KOPT-K1 (cell line): ENCODE results near the gene MRRF.
"Not testable (repeated sequence)": the region's sequence is repeated elsewhere in the genome, so short reads cannot be mapped to it uniquely, and the experiment has no call there.

ENCODE experiments used
- H3K27ac ChIP-seq: fragments of 200-600 bp; sonication (generic); 2 replicates; pipeline ENCODE4 v1.5.1; 2016; ENCODE audit warnings: antibody characterized with exemption, mild to moderate bottlenecking, low read depth, low read length; ENCODE audit not compliant: poor library complexity, severe bottlenecking
- H3K36me3 ChIP-seq: fragments of 200-600 bp; sonication (generic); 2 replicates; pipeline ENCODE4 v1.5.1; 2017; ENCODE audit warnings: antibody characterized with exemption, mild to moderate bottlenecking, low read length, moderate library complexity; ENCODE audit not compliant: insufficient read depth
- H3K9me3 ChIP-seq: fragments of 200-600 bp; sonication (generic); 2 replicates; pipeline ENCODE4 v1.5.1; 2017; ENCODE audit warnings: antibody characterized with exemption, low read length, mild to moderate bottlenecking; ENCODE audit not compliant: insufficient read depth, poor library complexity, severe bottlenecking

MRRF gene

GRCh38 chr9:122287214-122287720, 22.6 kb downstream of the MRRF start:
- no peak overlapping the region for H3K27ac ChIP-seq
- H3K36me3 ChIP-seq: peaks cover 92% of the 10 kb centered on the region
- no peaks in the 10 kb centered on the region for H3K9me3 ChIP-seq

GRCh38 chr9:122291458-122291857, 26.8 kb downstream of the MRRF start:
- peaks cover 93% of the 10 kb centered on the region for H3K36me3 ChIP-seq
- H3K9me3 ChIP-seq: no peaks in the 10 kb centered on the region
- H3K27ac ChIP-seq: no peak overlapping the region

GRCh38 chr9:122294531-122294930, 29.8 kb downstream of the MRRF start:
- Histone ChIP-seq H3K27ac (no peak overlapping the region), H3K9me3 (no peaks in the 10 kb centered on the region), H3K36me3 (peaks cover 92% of the 10 kb centered on the region)

GRCh38 chr9:122297512-122297911, 32.8 kb downstream of the MRRF start:
- Histone ChIP-seq H3K36me3 (peaks cover 82% of the 10 kb centered on the region), H3K9me3 (no peaks in the 10 kb centered on the region), H3K27ac (no peak overlapping the region)

- H3K27ac ChIP-seq: no peak overlapping the region
- H3K9me3 ChIP-seq: no peaks in the 10 kb centered on the region
- H3K36me3 ChIP-seq: peaks cover 66% of the 10 kb centered on the region
Observed at GRCh38 chr9:122302237-122303093, 37.8 kb downstream of the MRRF start.

- Histone ChIP-seq H3K9me3 (no peaks in the 10 kb centered on the region), H3K27ac (no peak overlapping the region), H3K36me3 (peaks cover 69% of the 10 kb centered on the region)
Observed at GRCh38 chr9:122307061-122307460, 42.4 kb downstream of the MRRF start.

GRCh38 chr9:122307925-122308324, 43.2 kb downstream of the MRRF start:
- H3K27ac ChIP-seq: no peak overlapping the region
- peaks cover 70% of the 10 kb centered on the region for H3K36me3 ChIP-seq
- no peaks in the 10 kb centered on the region for H3K9me3 ChIP-seq

GRCh38 chr9:122309861-122310260, 45.2 kb downstream of the MRRF start:
- no peak overlapping the region for H3K27ac ChIP-seq
- no peaks in the 10 kb centered on the region for H3K9me3 ChIP-seq
- peaks cover 74% of the 10 kb centered on the region for H3K36me3 ChIP-seq

GRCh38 chr9:122314165-122314564, 49.5 kb downstream of the MRRF start:
- Histone ChIP-seq H3K9me3 (no peaks in the 10 kb centered on the region), H3K27ac (no peak overlapping the region), H3K36me3 (peaks cover 66% of the 10 kb centered on the region)

- peaks cover 62% of the 10 kb centered on the region for H3K36me3 ChIP-seq
- H3K9me3 ChIP-seq: no peaks in the 10 kb centered on the region
- no peak overlapping the region for H3K27ac ChIP-seq
Observed at GRCh38 chr9:122315534-122315933, 50.9 kb downstream of the MRRF start.

- peaks cover 51% of the 10 kb centered on the region for H3K36me3 ChIP-seq
Observed at GRCh38 chr9:122318284-122318683, 53.6 kb downstream of the MRRF start.

GRCh38 chr9:122320413-122320881, 55.8 kb downstream of the MRRF start:
- Histone ChIP-seq H3K27ac (no peak overlapping the region), H3K9me3 (no peaks in the 10 kb centered on the region), H3K36me3 (peaks cover 51% of the 10 kb centered on the region)

More at GRCh38 chr9:122318284-122318683, 53.6 kb downstream of the MRRF start:
- no peaks in the 10 kb centered on the region for H3K9me3 ChIP-seq
- H3K27ac ChIP-seq: no peak overlapping the region

- no peaks in the 10 kb centered on the region for H3K9me3 ChIP-seq
- H3K27ac ChIP-seq: no peak overlapping the region
- peaks cover 52% of the 10 kb centered on the region for H3K36me3 ChIP-seq
Observed at GRCh38 chr9:122322553-122322952, 57.9 kb downstream of the MRRF start.

GRCh38 chr9:122324665-122325064, 60.0 kb downstream of the MRRF start:
- peaks cover 42% of the 10 kb centered on the region for H3K36me3 ChIP-seq
- H3K27ac ChIP-seq: not testable (repeated sequence)

GRCh38 chr9:122325124-122325523, 60.4 kb downstream of the MRRF start:
- no peak overlapping the region for H3K27ac ChIP-seq
- H3K36me3 ChIP-seq: peaks cover 42% of the 10 kb centered on the region
- H3K9me3 ChIP-seq: no peaks in the 10 kb centered on the region

More at GRCh38 chr9:122324665-122325064, 60.0 kb downstream of the MRRF start:
- H3K9me3 ChIP-seq: not testable (repeated sequence)

GRCh38 chr9:122327175-122327574, 62.5 kb downstream of the MRRF start:
- Histone ChIP-seq H3K27ac (no peak overlapping the region), H3K36me3 (peaks cover 37% of the 10 kb centered on the region), H3K9me3 (no peaks in the 10 kb centered on the region)
